HG02763 (cell line): ENCODE results near the gene CATSPERE.
"Not testable (repeated sequence)": the region's sequence is repeated elsewhere in the genome, so short reads cannot be mapped to it uniquely, and the experiment has no call there.

Experiments
- ATAC-seq: cut with Tn5 transposase; IDR thresholded peaks from one replicate; pipeline ENCODE4 v1.9.1; 2021; ENCODE audit warnings: mild to moderate bottlenecking, moderate library complexity; ENCODE audit not compliant: unreplicated experiment

The CATSPERE gene

DNA sequence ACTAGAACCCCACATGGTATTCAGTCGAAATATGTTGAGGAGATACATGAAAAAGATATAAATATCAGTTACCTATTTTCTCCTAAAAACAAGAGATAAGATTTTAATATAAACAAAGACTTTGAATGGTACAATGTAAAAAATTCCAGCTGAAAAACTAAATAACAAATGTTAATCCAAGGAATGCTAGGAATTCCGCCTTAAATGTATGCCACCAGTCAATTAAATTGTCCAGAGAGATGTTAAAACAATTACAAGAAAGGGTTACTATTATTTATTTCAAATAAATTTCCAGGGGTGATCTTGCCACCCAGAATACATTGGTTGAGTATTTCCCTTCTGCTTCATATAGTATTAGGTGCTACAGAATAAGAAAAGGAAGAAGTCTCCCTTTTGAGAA lies 13.5 kb upstream of the CATSPERE start:
- ATAC-seq: no peak

DNA sequence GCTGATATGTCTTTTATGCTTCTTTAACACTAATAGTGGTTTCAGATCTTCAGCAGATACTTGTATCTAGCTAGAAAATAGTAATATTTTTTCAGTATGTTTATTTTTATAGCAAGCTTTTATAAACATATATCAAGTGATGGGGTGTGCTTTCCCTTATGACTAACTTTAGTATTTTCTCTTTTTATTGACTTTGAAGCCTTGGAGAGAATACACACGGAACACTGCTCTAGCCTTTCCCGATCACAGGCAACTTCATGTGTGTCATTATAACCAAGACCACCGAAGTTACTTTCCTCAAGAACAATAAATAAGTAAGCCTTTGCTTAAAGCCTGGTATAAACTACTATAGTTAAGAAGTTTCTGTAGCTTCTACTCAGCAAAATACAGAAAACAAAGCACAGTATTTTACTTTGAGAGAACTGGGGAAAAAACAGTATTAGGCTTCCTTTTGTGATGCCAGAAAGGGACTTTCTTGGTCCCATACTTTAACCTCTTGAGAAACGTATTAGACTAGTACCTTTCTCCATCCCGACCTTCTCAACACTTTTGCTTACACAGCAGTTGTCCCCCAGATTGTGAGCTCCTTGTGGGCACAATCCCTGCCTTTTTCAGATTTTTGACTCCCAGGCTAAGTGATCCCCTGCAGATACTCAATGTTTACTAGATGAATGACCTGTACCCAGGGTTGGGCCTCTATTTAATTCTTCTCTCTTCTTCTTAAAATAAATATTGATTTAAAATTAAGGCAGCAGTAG lies 12.6 kb upstream of the CATSPERE start:
- no peak for ATAC-seq

DNA sequence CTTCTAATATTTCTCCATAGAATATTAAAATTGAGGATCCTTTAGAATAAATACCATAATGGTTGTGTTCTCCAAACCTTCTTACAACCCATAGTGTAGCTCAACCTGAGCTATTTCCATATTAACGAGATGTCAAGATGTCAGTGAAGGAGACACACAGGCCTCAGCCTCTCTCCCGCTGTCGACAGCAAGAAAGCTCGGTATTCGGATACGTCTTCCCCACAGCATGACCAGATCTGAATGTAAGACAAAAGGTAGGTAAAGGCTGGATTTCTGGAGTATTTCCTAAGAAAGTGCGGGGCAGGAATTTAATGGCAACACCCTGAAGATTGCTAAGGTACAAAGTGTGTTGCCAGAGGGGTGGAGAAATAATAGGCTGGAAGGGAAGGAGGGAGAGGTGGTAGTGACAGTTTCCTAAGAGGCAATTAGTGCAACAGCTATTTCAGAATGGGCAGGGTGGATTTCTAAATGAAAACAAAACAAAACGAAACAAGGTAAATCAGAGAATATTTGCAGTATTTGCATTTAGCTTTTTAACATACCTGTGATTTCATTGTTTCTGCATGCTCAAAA lies 11.1 kb upstream of the CATSPERE start:
- no peak for ATAC-seq

DNA sequence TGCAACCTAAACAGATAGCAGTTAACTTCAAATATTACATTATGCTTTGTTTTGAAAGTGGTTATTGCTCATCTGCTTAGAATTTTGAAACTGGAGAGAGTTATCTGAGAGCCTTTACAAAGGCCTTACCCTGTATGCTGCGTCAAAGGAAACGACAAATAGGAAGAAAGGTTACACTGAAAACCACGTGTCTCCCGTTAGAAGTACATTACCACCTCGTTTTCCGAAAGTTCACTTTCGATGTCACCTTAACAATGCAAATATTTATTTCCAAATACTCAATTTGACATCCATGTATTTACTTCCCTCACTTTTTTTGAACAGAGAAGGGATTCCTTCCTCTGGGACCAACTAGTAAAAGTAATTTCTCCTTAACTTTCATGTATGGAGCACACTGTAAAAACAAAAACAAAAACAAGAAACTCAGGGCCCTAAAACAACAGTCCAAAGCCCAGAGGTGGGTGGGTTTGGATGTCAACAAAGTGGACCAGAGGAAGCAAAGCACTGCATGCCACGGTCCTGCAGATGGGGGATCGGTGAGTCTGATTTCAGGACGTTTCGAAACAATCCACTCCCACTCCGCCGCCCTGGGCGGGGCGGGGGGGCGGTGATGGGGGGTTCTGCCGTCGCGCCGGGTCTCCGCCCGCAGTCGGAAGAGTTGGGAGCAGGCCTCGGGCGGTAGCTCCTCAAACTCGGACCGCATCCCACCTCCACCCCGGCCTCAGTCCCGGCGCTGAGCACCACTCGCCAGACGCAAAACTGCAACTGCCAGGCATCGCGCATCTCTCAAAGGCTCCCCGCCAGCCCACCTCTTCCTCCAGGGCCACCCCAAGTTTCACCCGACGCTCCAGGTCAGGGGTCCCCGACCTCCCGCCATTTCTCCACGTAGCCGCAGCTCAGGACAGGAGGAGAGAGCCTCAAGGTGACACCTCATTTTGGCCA lies 10.2 kb upstream of the CATSPERE start:
- ATAC-seq: peak; percentile 14

DNA sequence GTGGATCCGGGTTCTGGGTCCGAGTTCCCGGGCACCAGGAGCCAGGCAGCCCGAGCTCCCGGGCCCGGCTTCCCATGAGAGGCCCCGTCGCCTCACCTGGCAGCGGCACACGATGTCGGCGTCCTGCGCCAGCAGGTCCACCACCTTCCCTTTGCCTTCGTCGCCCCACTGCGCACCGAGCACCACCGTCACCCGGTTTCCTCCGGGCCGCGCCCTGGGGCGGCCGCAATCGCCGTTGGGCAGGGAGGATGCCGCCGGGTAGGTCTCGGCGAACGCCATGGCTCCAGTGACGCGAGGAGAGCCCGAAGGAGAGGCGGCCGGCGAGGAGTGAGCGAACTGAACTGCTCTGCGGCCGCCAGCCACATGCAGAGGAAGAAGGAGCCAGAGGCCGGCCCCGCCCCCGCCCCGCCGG lies 9.5 kb upstream of the CATSPERE start, which contains the start of gene ADSS2:
ADSS2 (minus strand) TSS at position 371 of the 412 bp plus-strand sequence; CDS start at position 279, 92 bp downstream.
- no peak for ATAC-seq

- peak; percentile 92 for ATAC-seq
These were observed 8.9 kb upstream of the CATSPERE start for GRCh38 chr1:244451951-244452795.

DNA sequence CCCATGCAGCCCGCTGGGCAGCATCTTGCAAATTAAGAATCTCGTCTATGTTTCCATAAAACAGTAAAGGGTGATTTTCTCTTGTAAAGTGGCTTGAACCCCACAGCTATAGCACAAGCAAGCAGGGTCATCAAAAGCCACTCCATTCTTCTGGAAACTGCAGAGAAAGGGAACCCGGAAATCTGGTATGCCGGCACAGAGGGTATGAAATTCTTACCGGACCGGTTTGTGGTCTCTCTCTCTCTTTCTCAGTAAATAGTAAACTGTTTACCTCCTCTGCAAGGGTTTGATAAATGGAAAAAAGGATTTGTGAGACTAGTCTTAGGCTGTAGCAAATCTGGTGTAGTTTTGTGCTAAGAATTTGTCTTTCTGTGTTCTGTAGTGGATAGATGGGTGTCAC lies 6.7 kb upstream of the CATSPERE start:
- ATAC-seq: no peak

- no peak for ATAC-seq
These were observed 4.5 kb upstream of the CATSPERE start for GRCh38 chr1:244456586-244456985.

- no peak for ATAC-seq
These were observed 2.3 kb upstream of the CATSPERE start for GRCh38 chr1:244458781-244459180.

GRCh38 chr1:244460197-244460596 lies 876 bp upstream of the CATSPERE start:
- ATAC-seq: no peak

- no peak for ATAC-seq
These were observed 5.7 kb downstream of the CATSPERE start for GRCh38 chr1:244466724-244467123.

DNA sequence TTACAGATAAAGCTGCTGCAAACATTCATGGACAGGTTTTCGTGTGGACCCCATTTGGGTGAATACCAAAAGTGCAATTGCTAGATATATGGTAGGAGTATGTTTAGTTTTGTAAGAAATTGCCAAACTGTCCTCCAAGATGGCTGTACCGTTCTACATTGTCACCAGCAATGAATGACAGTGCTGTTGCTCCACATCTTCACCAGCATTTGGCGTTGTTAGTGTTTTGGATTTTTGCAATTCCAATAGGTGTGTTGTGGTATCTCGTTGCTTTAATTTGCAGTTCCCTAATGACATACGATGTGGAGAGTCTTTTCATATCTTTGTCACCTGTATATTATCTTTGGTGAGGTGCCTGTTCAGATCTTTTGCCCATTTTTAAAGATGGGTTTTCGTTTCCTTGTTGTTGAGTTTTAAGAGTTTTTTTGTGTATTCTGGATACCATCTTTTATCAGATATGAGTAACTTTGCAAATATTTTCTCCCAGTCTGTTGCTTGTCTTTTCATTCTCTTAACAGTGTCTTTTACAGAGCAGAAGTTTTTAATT lies 12.1 kb downstream of the CATSPERE start:
- no peak for ATAC-seq

GRCh38 chr1:244484971-244485370 lies 23.9 kb downstream of the CATSPERE start:
- ATAC-seq: not testable (repeated sequence)

- ATAC-seq: no peak
These were observed 33.6 kb downstream of the CATSPERE start for GRCh38 chr1:244494653-244495052.

GRCh38 chr1:244496186-244496585 lies 35.1 kb downstream of the CATSPERE start:
- no peak for ATAC-seq

GRCh38 chr1:244497805-244498204 lies 36.7 kb downstream of the CATSPERE start:
- no peak for ATAC-seq

DNA sequence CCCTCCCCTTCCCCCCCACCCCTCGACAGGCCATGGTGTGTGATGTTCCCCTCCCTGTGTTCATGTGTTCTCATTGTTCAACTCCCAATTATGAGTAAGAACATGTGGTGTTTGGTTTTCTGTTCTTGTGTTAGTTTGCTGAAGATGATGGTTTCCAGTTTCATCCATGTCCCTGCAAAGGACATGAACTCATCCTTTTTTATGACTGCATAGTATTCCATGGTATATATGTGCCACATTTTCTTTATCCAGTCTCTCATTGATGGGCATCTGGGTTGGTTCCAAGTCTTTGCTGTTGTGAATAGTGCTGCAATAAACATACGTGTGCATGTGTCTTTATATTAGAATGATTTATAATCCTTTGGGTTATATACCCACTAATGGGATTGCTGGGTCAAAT lies 38.4 kb downstream of the CATSPERE start:
- not testable (repeated sequence) for ATAC-seq

- ATAC-seq: not testable (repeated sequence)
These were observed 39.4 kb downstream of the CATSPERE start for GRCh38 chr1:244500515-244500914.

GRCh38 chr1:244502630-244503029 lies 41.6 kb downstream of the CATSPERE start:
- ATAC-seq: no peak

GRCh38 chr1:244513493-244513892 lies 52.4 kb downstream of the CATSPERE start:
- ATAC-seq: no peak
